HG02759 (cell line): ENCODE measurements around the gene COPS8.

Source experiments
- ATAC-seq: cut with Tn5 transposase; IDR thresholded peaks from one replicate; pipeline ENCODE4 v1.9.1; 2021; ENCODE audit warnings: mild to moderate bottlenecking, moderate library complexity; ENCODE audit not compliant: unreplicated experiment

COPS8 gene

GRCh38 chr2:237097911-237098702 lies 12.4 kb downstream of the COPS8 start:
- no peak for ATAC-seq

GRCh38 chr2:237099804-237100203 lies 14.1 kb downstream of the COPS8 start:
- no peak for ATAC-seq

DNA sequence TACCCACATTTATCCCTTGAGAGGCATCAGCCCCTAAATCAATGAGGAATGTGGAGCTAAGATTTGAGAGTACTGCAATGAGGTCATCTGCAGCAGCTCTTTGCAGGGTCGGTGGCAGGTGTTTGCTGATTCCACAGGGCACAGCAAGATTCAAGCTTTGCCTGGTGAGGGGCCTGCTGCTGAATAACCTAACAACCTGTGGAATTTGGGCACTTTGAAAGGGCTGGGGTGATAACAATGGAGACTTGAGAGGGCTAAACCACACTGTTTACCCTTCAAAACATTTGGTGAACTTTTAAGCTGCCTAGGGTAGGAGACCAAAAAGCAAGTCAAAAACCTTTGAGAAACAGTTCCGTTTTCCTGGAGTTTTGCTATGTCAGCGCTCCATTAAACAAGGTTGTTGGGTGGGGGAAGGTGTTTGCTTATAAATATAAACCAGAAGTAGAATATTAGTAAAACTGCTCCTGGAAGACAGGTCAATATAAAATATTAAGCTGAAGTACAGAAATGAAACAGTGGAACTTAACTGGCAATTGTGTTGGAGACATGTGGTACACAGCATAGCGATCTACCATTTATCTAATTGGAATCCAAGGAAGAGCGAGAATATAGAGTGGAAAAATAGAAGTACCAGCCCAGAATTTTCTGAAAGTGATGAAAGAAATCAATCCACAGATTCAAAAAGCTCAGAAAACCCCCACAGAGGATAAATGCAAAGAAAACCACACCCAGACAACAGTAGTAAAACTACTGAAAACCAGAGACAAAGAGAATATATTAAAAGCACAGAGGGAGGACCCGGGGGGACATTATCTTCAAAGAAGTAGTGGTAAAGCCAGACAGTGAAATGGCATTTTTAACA lies 15.7 kb downstream of the COPS8 start:
- ATAC-seq, result no peak

DNA sequence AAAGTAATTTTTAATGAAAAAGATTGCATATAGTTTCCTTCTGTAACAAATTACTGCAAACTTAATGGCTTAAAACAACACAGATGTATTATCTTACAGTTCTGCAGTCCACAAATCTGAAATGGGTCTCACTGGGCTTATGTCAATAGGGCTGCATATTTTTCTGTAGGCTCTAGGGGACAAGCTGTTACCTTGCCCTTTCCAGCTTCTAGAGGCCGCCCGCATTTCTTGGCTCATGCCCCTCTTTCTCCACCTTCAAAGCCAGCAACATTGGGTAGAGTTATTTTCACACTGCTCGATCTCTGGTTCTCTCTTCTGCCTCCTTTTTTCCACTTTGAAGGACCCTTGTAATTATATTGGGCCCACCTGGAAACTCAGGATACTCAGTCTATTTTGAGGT lies 16.7 kb downstream of the COPS8 start:
- ATAC-seq, result no peak

DNA sequence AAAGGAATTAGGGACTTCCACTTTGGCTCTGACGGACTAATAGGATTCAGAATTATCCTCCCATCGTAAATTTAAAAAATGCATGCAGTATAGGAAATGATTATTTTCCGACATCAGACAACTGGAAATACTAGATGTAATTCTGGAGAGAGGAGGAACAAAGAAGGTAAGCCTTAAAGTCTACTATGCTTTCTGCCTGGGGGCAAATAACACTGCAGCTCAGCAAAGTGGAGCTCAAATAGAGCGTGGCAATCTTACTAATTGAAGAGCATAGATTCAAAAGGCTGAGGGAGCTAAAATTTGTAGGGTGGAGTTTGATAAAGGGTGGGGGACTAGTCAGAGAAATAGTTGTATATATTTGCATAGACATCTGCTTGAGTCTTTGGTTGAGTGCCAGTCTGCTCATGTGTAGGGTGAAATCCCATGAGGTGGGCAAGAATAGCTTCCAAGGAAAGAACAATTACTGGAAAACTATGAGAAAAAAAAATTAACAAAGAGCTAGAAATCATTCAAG lies 23.8 kb downstream of the COPS8 start:
- ATAC-seq, result no peak

DNA sequence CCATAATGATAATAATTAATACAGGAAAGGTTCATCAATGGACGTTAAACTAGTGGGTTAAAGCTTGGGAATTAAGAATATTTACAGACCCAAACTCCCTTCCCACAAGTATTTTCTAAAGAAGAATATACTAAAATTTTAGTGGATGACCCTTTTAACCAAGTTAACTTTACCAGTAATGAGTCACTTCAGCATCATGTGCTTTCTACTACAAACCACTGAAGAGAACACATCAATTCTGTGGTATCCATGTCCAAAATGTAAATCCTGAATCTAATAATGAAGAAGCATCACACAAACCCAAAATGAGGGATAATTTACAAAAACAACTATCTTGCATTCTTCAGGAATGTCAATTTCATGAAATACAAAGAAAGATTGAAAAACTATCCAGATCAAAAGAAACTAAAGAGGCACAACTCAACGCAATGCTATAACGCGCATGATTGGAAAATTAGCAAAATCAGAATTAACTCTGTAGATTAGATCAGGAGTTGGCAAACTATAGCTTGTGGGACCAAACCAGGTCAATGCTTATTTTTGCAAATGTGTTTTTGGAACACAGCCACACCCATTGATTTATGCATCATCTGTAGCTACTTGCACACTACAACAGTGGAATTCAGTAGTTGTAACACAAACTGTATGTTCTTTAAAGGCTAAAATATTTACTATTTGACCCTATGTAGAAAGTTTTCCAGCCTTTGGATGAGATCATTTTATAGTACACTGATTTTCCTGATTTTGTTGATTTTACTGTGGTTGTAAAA lies 27.5 kb downstream of the COPS8 start:
- ATAC-seq, result no peak

DNA sequence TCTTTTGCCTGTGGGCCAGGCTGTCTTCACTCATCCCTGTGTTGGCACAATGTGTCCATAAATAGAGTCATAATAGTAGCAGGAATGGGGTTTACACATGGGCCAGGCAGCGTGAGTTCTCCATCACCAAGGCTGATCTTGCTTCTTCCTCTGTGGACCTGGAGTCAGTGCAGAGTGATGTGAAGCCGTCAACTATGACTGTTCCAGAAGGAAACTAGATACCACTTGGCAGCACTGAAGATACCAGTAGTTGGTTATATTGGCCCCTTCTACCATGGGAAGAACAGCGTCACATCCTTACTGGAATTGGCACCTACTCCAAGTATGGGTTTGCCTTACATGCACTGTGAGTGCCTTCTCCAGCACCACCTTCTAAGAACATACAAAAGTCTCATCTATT lies 30.2 kb downstream of the COPS8 start:
- no peak for ATAC-seq

- ATAC-seq, result no peak
These were observed 30.7 kb downstream of the COPS8 start for GRCh38 chr2:237116431-237116830.

- ATAC-seq, result no peak
These were observed 32.3 kb downstream of the COPS8 start for GRCh38 chr2:237118025-237118424.

DNA sequence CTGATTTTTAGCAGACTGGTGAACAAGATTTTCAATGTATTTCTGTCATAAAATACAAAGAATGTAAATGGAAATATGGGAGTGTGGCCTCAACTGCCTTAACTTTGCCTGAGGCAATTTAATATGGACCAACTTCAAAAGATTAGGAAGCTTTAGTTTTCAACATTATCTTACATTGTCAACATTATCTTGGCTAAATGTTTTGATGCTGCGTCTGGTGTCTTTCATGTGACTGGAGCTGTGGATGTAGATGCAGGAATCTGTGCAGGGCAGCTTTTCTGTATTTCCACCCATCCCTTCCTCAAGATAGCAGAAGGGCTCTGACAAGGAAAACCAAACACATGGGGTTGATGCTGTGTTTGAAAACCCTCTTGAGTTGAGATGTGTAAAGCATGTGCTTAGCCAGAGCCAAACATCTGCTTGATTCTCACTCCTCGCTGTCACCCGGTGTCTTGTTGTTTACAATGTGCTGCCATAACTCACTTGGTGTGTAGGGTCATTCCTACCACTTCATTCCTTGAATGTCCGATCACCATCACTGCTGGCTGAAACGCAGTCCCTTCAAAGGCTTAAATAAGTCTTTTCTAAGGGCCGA lies 33.0 kb downstream of the COPS8 start:
- no peak for ATAC-seq

DNA sequence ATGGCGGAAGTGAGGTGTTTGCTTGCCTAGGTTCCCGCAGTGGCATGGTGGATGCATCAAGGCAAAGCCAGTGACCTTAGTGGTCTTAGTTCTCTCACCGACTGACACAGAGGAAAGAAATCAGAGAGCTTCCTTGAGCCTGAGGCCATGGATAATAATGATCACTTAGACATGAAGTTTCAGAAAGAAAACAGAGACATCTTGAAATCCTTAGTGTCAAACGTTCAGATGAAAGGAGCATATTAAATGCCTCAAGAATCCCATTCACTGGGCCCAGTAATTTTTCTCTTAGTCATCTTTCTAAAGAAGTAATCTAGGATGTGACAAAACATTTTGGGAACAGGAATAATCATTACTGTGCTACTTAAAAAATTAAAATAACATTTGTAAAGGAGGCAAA lies 35.2 kb downstream of the COPS8 start:
- no peak for ATAC-seq

DNA sequence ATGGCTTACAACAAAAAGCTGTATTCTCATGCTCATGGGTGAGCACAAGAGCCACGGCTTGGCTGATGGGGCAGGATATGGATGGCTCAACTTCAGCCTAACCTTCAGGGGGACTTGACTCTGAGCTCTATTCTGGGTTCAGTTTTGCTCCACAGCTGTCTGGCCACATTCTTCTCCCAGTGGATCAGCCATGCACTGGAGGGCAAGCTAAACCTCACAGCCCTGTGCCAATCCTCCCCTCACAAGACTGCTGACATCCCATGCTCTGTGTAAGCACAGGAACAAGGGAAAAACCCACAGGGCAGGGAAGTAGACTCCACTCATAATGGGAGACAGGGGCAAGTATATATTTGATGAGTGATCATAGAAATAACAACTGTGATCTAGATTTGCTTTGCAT lies 35.6 kb downstream of the COPS8 start:
- no peak for ATAC-seq

DNA sequence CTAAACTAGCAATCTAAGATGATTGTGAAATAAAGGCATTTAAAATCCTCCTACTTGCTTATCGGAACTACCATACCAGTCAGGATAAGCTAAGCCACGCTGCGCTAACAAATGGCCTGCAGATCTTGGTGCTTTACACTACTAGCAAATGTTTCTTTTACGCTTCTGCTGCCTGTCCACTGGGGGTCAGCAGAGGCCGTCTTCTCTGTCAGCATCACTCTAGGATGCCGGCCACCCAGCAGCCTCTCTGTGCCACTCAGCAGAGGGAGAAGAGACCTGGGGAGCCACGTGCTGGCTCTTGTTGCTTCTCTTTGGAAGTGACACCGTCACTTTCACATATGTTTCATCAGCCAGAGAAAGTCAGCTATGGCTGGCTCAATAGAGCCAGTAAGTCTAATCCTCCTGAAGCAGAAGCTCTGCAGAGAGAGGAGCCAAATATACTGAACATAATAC lies 36.6 kb downstream of the COPS8 start:
- ATAC-seq, result no peak

DNA sequence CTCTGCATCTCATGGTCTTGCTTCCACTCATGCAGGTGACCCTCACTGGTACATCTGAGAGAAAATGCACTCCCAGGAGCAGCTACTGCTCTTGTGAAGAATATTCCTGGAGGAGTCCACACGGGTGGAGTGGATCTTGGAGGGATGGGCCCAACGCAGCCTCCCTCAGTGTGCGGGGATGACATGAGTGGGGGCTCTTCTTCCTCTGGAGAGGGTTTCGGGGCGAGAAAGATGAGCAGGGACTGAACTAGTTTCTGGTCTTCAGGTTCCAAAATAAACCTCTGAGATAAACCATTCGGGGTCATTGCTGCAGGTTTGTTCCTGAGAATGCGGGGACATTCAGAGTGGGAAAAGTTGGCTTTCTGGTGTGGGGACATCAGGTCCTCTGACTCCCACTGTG lies 39.1 kb downstream of the COPS8 start:
- ATAC-seq, result no peak

GRCh38 chr2:237125967-237126366 lies 40.3 kb downstream of the COPS8 start:
- no peak for ATAC-seq

DNA sequence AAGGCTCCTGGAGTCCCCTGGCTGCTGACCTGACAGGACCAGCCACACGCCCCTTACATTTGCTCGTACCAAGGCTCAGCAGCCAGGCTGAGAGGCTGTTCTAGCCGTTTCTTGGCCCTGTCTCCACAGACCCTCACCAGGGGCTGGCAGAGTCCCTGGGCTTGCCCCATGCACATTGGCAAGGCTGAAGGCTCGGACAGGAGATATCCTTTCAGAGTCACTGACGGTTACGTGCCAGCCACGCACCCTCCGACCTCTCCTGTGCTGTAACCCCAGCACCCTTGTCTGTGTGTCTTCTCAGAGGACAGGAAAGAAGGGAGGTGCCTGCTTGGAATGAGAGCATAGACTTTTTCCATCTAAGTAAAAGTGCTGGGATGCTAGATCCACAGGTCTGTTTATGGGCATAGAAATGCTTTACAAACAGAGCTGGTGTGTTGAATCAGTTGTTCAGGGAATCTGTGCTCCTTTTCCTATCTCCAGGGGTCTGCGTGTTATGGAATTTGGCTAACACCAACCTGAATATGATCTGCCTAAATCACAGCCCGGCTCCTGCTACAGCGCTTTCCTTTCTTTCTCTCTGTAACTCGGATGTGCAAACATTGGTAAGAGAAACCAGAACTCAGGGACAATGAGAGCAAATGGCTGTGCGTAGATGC lies 41.0 kb downstream of the COPS8 start:
- ATAC-seq, result no peak

GRCh38 chr2:237128026-237128703 lies 42.5 kb downstream of the COPS8 start:
- ATAC-seq, result no peak

- ATAC-seq, result no peak
These were observed 43.3 kb downstream of the COPS8 start for GRCh38 chr2:237128845-237129592.
